Sigmoid colon (tissue), 4 donors: ENCODE data around the gene DPF1.

Experiments used
- EP300 ChIP-seq, 4 donors: sonication (generic); formaldehyde crosslinking; IDR thresholded peaks; one replicate each; pipeline ENCODE4 v1.6.1; 2017; ENCODE audit warnings: antibody characterized with exemption in 4 of 4
- POLR2A ChIP-seq, 2 donors: fragments of 450-650 bp; IDR thresholded peaks; one replicate each; pipeline ENCODE4 v1.6.1; 2016; ENCODE audit warnings: antibody characterized with exemption in 2 of 2, mild to moderate bottlenecking in 2 of 2, moderate library complexity in 2 of 2
- POLR2AphosphoS5 ChIP-seq, 4 donors: sonication (generic); formaldehyde crosslinking; IDR thresholded peaks; one replicate each; pipeline ENCODE4 v1.6.1; 2017; ENCODE audit warnings: antibody characterized with exemption in 4 of 4
- TF ChIP-seq, protein P1 (sequence below), 4 experiments: fragments of 450-650 bp in 3 of 4; fragments of 200-600 bp in 1 of 4; IDR thresholded peaks; one replicate each; pipeline ENCODE4 v1.5.1; 2016 to 2019; ENCODE audit warnings: antibody characterized with exemption in 4 of 4, mild to moderate bottlenecking in 3 of 4, moderate library complexity in 2 of 4

DNA sequence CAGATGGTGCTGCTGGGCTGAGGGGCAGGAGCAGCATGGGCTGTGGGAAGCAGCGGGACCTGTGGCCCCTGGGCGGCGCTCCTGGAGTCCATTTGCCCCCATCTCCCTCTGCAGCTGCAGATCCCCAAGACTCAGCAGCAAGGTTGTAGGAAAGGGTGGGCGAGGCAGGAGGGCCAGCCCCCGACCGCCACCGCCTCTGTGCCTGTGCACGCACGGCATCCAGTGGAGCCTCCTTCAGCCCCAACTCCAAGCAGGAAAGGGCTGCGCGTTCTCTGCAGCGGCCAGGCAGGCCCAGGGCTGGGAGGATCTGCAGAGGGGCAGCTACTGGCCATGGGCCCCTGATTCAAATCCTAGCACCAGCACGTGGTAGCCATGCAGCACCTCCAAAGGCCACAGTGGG lies 20.8 kb downstream of the DPF1 start:
- TF ChIP-seq, protein P1, sequence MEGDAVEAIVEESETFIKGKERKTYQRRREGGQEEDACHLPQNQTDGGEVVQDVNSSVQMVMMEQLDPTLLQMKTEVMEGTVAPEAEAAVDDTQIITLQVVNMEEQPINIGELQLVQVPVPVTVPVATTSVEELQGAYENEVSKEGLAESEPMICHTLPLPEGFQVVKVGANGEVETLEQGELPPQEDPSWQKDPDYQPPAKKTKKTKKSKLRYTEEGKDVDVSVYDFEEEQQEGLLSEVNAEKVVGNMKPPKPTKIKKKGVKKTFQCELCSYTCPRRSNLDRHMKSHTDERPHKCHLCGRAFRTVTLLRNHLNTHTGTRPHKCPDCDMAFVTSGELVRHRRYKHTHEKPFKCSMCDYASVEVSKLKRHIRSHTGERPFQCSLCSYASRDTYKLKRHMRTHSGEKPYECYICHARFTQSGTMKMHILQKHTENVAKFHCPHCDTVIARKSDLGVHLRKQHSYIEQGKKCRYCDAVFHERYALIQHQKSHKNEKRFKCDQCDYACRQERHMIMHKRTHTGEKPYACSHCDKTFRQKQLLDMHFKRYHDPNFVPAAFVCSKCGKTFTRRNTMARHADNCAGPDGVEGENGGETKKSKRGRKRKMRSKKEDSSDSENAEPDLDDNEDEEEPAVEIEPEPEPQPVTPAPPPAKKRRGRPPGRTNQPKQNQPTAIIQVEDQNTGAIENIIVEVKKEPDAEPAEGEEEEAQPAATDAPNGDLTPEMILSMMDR (IDR thresholded peaks at IDR 0.05) = no peak
- TF ChIP-seq POLR2A (IDR thresholded peaks at IDR 0.05) = no peak
- TF ChIP-seq EP300 (IDR thresholded peaks at IDR 0.05) = no peak
- no peak for TF ChIP-seq POLR2AphosphoS5 (IDR thresholded peaks at IDR 0.05)
